Gastroesophageal sphincter (tissue), 4 donors: ENCODE results near the gene PCDH15. TPM values are rescaled to one million over a fixed set of nuclear protein-coding genes. Genes with fewer than 3 reads are reported as not detected.

Experiments used
- ATAC-seq: fragments of 150-250 bp; one replicate; pipeline ENCODE4 v1.9.1; 2016; ENCODE audit warnings: mild to moderate bottlenecking, moderate library complexity
- H3K27ac ChIP-seq, 4 donors: fragments of 200-600 bp; sonication (generic) in 3 of 4; 1 replicate in 3 of 4; 2 replicates in 1 of 4; pipeline ENCODE4 v1.5.1; 2016 to 2019
- H3K27me3 ChIP-seq: fragments of 200-600 bp; sonication (generic); one replicate; pipeline ENCODE4 v1.5.1; 2019
- H3K36me3 ChIP-seq, 2 donors: fragments of 200-600 bp; sonication (generic); one replicate each; pipeline ENCODE4 v1.5.1; 2019; ENCODE audit warnings: control low read depth in 1 of 2
- H3K4me1 ChIP-seq, 3 donors: fragments of 200-600 bp; sonication (generic); 1 replicate in 2 of 3; 2 replicates in 1 of 3; pipeline ENCODE4 v1.5.1; 2016 to 2019; ENCODE audit warnings: control low read depth in 2 of 3
- H3K4me3 ChIP-seq, 2 donors: fragments of 200-600 bp; sonication (generic); one replicate each; pipeline ENCODE4 v1.5.1; 2019; ENCODE audit warnings: mild to moderate bottlenecking in 1 of 2, moderate library complexity in 1 of 2
- H3K9me3 ChIP-seq, 3 donors: fragments of 200-600 bp; sonication (generic); one replicate each; pipeline ENCODE4 v1.5.1; 2017 to 2019; ENCODE audit warnings: control low read depth in 2 of 3
- EP300 ChIP-seq: sonication (generic); formaldehyde crosslinking; IDR thresholded peaks from one replicate; pipeline ENCODE4 v1.6.1; 2017; ENCODE audit warnings: antibody characterized with exemption, mild to moderate bottlenecking
- POLR2A ChIP-seq, 2 donors: fragments of 450-650 bp; IDR thresholded peaks; one replicate each; pipeline ENCODE4 v1.6.1; 2017; ENCODE audit warnings: antibody characterized with exemption in 2 of 2, mild to moderate bottlenecking in 2 of 2, moderate library complexity in 1 of 2
- POLR2AphosphoS5 ChIP-seq: sonication (generic); formaldehyde crosslinking; IDR thresholded peaks from one replicate; pipeline ENCODE4 v1.6.1; 2017; ENCODE audit warnings: antibody characterized with exemption
- WGBS, 2 donors: methylation state at CpG; one replicate each; pipeline ENCODE4 v1.1.5; 2018; ENCODE audit warnings: low coverage in 1 of 2; 5-methylcytosine and 5-hydroxymethylcytosine counted together
- total RNA-seq, 4 donors: library from RNA; depleted of rRNA; stranded (reverse); fragments of >200 nt; gene quantifications; one replicate each; pipeline ENCODE4 v1.1.0, GENCODE V29; 2016
- TF ChIP-seq, protein P1 (sequence below), 4 experiments: fragments of 200-600 bp in 2 of 4; fragments of 450-650 bp in 2 of 4; sonication (generic) in 1 of 4; IDR thresholded peaks; one replicate each; pipeline ENCODE4 v1.5.1; 2017 to 2019; ENCODE audit warnings: antibody characterized with exemption in 4 of 4, mild to moderate bottlenecking in 2 of 4, moderate library complexity in 2 of 4

Gene PCDH15
- total RNA-seq, 4 donors from 2014 or later: 0.10 to 0.50 (median 0.27) TPM; not detected in 1

DNA sequence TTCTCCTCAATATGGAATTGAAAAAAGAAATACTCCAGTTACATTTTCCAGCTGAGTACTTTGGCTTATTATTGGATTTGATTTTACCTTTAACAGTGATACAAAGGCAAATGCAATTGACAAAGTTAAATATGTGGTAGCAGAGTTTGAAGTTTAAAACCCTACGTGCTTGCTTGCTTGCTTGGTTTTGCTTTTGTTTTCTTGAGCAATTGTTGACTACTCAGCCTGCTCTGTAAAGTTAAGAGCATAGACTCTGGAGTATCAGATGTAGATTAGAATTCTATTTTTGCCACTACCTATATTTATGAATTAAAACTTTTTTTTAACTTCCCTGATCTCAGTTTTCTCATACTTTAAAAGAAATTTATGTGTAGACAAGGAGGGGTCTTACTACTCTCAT, 51.4 kb downstream of the PCDH15 start:
- no peak overlapping the region for H3K4me3 ChIP-seq
- no peaks in the 10 kb centered on the region for H3K4me1 ChIP-seq
- no peaks in the 10 kb centered on the region for H3K36me3 ChIP-seq
- no peaks in the 10 kb centered on the region for H3K9me3 ChIP-seq
- TF ChIP-seq POLR2A (IDR thresholded peaks at IDR 0.05) (no peak), EP300 (no peak), POLR2AphosphoS5 (no peak)
- TF ChIP-seq, protein P1, sequence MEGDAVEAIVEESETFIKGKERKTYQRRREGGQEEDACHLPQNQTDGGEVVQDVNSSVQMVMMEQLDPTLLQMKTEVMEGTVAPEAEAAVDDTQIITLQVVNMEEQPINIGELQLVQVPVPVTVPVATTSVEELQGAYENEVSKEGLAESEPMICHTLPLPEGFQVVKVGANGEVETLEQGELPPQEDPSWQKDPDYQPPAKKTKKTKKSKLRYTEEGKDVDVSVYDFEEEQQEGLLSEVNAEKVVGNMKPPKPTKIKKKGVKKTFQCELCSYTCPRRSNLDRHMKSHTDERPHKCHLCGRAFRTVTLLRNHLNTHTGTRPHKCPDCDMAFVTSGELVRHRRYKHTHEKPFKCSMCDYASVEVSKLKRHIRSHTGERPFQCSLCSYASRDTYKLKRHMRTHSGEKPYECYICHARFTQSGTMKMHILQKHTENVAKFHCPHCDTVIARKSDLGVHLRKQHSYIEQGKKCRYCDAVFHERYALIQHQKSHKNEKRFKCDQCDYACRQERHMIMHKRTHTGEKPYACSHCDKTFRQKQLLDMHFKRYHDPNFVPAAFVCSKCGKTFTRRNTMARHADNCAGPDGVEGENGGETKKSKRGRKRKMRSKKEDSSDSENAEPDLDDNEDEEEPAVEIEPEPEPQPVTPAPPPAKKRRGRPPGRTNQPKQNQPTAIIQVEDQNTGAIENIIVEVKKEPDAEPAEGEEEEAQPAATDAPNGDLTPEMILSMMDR (IDR thresholded peaks at IDR 0.05): no peak
- no peak for ATAC-seq
- H3K27ac ChIP-seq: no peak overlapping the region
- H3K27me3 ChIP-seq: no peaks in the 10 kb centered on the region
- WGBS, 2 donors: 70 to 89% methylated on average over 1 of the region's 1 CpG

GRCh38 chr10:54745436-54745835, 55.6 kb downstream of the PCDH15 start:
- Histone ChIP-seq H3K36me3 (no peaks in the 10 kb centered on the region), H3K27me3 (no peaks in the 10 kb centered on the region), H3K4me3 (no peak overlapping the region), H3K27ac (no peak overlapping the region), H3K4me1 (no peaks in the 10 kb centered on the region), H3K9me3 (no peaks in the 10 kb centered on the region)
- TF ChIP-seq POLR2A (IDR thresholded peaks at IDR 0.05) (no peak), EP300 (no peak), POLR2AphosphoS5 (no peak)
- TF ChIP-seq, protein P1 (IDR thresholded peaks at IDR 0.05): no peak
- no peak for ATAC-seq
- WGBS, 2 donors: 39 to 50% methylated on average over 2 of the region's 2 CpGs

DNA sequence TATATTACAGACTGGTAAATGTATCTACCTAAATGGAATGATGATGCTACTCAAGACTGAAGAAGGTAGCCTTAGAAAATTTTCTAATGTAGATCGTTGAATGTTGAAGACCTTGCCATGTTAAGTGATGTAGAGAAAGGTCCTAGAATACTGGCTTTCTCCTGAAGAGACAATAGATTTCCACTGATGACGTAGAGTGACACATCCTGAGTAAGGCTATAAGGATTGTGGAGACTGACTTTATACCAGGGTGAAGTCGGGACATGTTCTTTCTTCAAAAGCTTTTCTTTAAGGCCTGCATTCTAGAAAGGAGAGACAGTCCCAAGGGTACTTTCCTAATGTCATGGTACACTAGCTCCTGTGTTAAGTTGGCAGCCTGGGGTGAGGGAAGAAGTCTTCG, 58.6 kb downstream of the PCDH15 start:
- 90 to 93% methylated on average over 3 to 4 of the region's 4 CpGs for WGBS, 2 donors
- Histone ChIP-seq H3K9me3 (no peaks in the 10 kb centered on the region), H3K4me3 (no peak overlapping the region), H3K27ac (no peak overlapping the region), H3K36me3 (no peaks in the 10 kb centered on the region), H3K4me1 (no peaks in the 10 kb centered on the region), H3K27me3 (no peaks in the 10 kb centered on the region)
- TF ChIP-seq EP300 (no peak), POLR2AphosphoS5 (no peak), POLR2A (IDR thresholded peaks at IDR 0.05) (no peak)
- TF ChIP-seq, protein P1 (IDR thresholded peaks at IDR 0.05): no peak
- ATAC-seq: no peak

DNA sequence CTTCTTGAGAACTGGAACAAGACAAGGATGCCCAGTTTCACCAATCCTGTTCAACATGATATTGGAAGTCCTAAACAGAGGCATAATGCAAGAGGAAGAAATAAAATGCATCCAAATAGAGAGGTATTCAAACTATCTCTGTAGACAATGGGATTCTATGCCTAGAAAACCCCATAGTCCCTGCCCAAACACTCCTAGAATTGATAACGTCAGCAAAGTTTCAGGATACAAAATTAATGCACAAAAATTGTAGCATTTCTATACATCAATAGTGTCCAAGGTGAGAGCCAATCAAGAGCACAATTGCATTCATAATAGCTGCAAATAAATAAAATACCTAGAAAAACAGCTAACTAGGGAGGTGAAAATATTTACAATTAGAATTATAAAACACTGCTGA, 72.5 kb downstream of the PCDH15 start:
- H3K4me1 ChIP-seq: no peaks in the 10 kb centered on the region
- no peaks in the 10 kb centered on the region for H3K27me3 ChIP-seq
- no peak overlapping the region for H3K4me3 ChIP-seq
- TF ChIP-seq POLR2AphosphoS5: no peak
- TF ChIP-seq EP300: no peak
- TF ChIP-seq, protein P1 (IDR thresholded peaks at IDR 0.05): no peak
- no peak for ATAC-seq
- no peaks in the 10 kb centered on the region for H3K9me3 ChIP-seq
- H3K27ac ChIP-seq: no peak overlapping the region
- no peaks in the 10 kb centered on the region for H3K36me3 ChIP-seq
- 73 to 80% methylated on average over 1 of the region's 1 CpG for WGBS, 2 donors

DNA sequence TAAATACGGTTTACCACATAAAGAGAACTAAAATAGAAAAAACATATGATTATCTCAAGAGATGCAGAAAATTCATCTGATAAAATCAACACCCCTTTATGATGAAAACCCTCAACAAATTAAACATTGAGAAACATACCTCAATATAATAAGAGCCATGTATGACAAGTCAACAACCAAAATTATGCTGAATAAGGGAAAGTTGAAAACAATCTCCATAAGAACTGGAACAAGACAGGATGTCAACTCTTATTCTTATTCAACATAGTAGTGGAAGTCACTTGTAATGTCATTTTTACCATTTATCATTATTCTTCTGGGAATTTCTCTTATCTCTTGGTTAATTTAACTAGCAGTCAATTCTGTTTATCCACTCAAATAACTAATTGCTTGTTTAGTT, 79.0 kb downstream of the PCDH15 start:
- no peak for ATAC-seq
- H3K9me3 ChIP-seq: peaks cover 0 to 6% (median 0%) of the 10 kb centered on the region in 3 donors
- no peak overlapping the region for H3K27ac ChIP-seq
- no peaks in the 10 kb centered on the region for H3K36me3 ChIP-seq
- H3K27me3 ChIP-seq: no peaks in the 10 kb centered on the region
- 89 to 91% methylated on average over 1 of the region's 1 CpG for WGBS, 2 donors
- H3K4me1 ChIP-seq: no peaks in the 10 kb centered on the region
- H3K4me3 ChIP-seq: no peak overlapping the region
- no peak for TF ChIP-seq POLR2A (IDR thresholded peaks at IDR 0.05)
- TF ChIP-seq EP300: no peak
- TF ChIP-seq, protein P1 (IDR thresholded peaks at IDR 0.05): no peak
- TF ChIP-seq POLR2AphosphoS5: no peak
